HEK293T (cell line): ENCODE measurements around the gene BLTP1.

Source experiments
- CTCF ChIA-PET: fragments of 350-600 bp; formaldehyde crosslinking; extraction: SDS; loops from one replicate; lab custom pipeline; 2021; ENCODE audit warnings: antibody characterized with exemption, inconsistent platforms; lab: Yijun Ruan, JAX
- POLR2A ChIA-PET: fragments of 350-600 bp; formaldehyde crosslinking; extraction: SDS; loops from one replicate; lab custom pipeline; 2020; ENCODE audit warnings: antibody characterized with exemption, inconsistent platforms; lab: Yijun Ruan, JAX
- DNase-seq: peaks from one replicate; pipeline ENCODE4 v3.0.0; 2012; ENCODE audit warnings: mixed read lengths; ENCODE audit errors: extremely low spot score
- ARNT ChIP-seq: fragments of 450-650 bp; IDR thresholded peaks from 2 replicates; pipeline ENCODE4 v1.6.1; 2017; ENCODE audit warnings: mild to moderate bottlenecking
- BHLHE40 ChIP-seq: fragments of 450-650 bp; IDR thresholded peaks from 2 replicates; pipeline ENCODE4 v1.6.1; 2016; ENCODE audit warnings: mild to moderate bottlenecking, moderate library complexity, borderline replicate concordance
- CTBP1 ChIP-seq: fragments of 450-650 bp; IDR thresholded peaks from 2 replicates; pipeline ENCODE4 v1.6.1; 2016; ENCODE audit warnings: borderline replicate concordance
- ELF4 ChIP-seq: fragments of 450-650 bp; IDR thresholded peaks from 2 replicates; pipeline ENCODE4 v1.6.1; 2017; ENCODE audit warnings: antibody characterized with exemption
- FOXA1 ChIP-seq: fragments of 450-650 bp; IDR thresholded peaks from 2 replicates; pipeline ENCODE4 v1.6.1; 2016; ENCODE audit warnings: mild to moderate bottlenecking
- FOXK2 ChIP-seq: fragments of 450-650 bp; IDR thresholded peaks from 2 replicates; pipeline ENCODE4 v1.6.1; 2016; ENCODE audit warnings: mild to moderate bottlenecking
- FOXM1 ChIP-seq: fragments of 450-650 bp; IDR thresholded peaks from 2 replicates; pipeline ENCODE4 v1.6.1; 2017; ENCODE audit warnings: mild to moderate bottlenecking, borderline replicate concordance
- HDGF ChIP-seq: fragments of 450-650 bp; IDR thresholded peaks from 2 replicates; pipeline ENCODE4 v1.6.1; 2017; ENCODE audit warnings: antibody characterized with exemption, borderline replicate concordance
- L3MBTL2 ChIP-seq: fragments of 450-650 bp; conservative IDR thresholded peaks from 2 replicates; pipeline ENCODE4 v1.6.1; 2016; ENCODE audit warnings: mild to moderate bottlenecking
- LEF1 ChIP-seq: fragments of 450-650 bp; IDR thresholded peaks from 2 replicates; pipeline ENCODE4 v1.6.1; 2017; ENCODE audit warnings: mild to moderate bottlenecking, borderline replicate concordance
- NFRKB ChIP-seq: fragments of 450-650 bp; IDR thresholded peaks from 2 replicates; pipeline ENCODE4 v1.6.1; 2016; ENCODE audit warnings: mild to moderate bottlenecking, moderate library complexity
- PKNOX1 ChIP-seq: fragments of 450-650 bp; IDR thresholded peaks from 2 replicates; pipeline ENCODE4 v1.6.1; 2016
- SP1 ChIP-seq: fragments of 450-650 bp; IDR thresholded peaks from 2 replicates; pipeline ENCODE4 v1.6.1; 2017
- SUZ12 ChIP-seq: fragments of 450-650 bp; IDR thresholded peaks from 2 replicates; pipeline ENCODE4 v1.6.1; 2016; ENCODE audit warnings: mild to moderate bottlenecking
- TARDBP ChIP-seq: fragments of 450-650 bp; IDR thresholded peaks from 2 replicates; pipeline ENCODE4 v1.6.1; 2016
- ZNF384 ChIP-seq: fragments of 450-650 bp; IDR thresholded peaks from 2 replicates; pipeline ENCODE4 v1.6.1; 2016

BLTP1 gene

GRCh38 chr4:122121593-122121992 lies 30.5 kb upstream of the BLTP1 start:
- DNase-seq, result no peak
- POLR2A ChIA-PET, result no interaction called here
- CTCF ChIA-PET, result no interaction called here
- no peak for TF ChIP-seq FOXM1
- TF ChIP-seq TARDBP, result no peak
- TF ChIP-seq NFRKB, result no peak
- no peak for TF ChIP-seq FOXA1
- no peak for TF ChIP-seq LEF1
- no peak for TF ChIP-seq SUZ12
- TF ChIP-seq BHLHE40, result no peak
- TF ChIP-seq SP1, result no peak
- no peak for TF ChIP-seq FOXK2
- no peak for TF ChIP-seq PKNOX1
- TF ChIP-seq ZNF384, result no peak
- TF ChIP-seq ELF4, result no peak
- TF ChIP-seq HDGF, result no peak
- TF ChIP-seq CTBP1, result no peak
- no peak for TF ChIP-seq ARNT

- TF ChIP-seq SP1, result no peak
- TF ChIP-seq HDGF, result no peak
- TF ChIP-seq SUZ12, result no peak
- TF ChIP-seq L3MBTL2, result no peak
- no peak for TF ChIP-seq ARNT
- TF ChIP-seq ELF4, result no peak
- no peak for TF ChIP-seq FOXA1
- no peak for DNase-seq
- ChIA-PET POLR2A (no interaction called here), CTCF (no interaction called here)
Measured at GRCh38 chr4:122122083-122122482, 30.0 kb upstream of the BLTP1 start.

GRCh38 chr4:122129061-122129460 lies 23.1 kb upstream of the BLTP1 start:
- TF ChIP-seq FOXA1 (no peak), CTBP1 (no peak), PKNOX1 (no peak), BHLHE40 (no peak), LEF1 (no peak), ZNF384 (no peak), ELF4 (no peak)
- POLR2A ChIA-PET, result no interaction called here
- DNase-seq, result no peak
- CTCF ChIA-PET, result no interaction called here

GRCh38 chr4:122131562-122132157 lies 20.5 kb upstream of the BLTP1 start:
- CTCF ChIA-PET, result no interaction called here
- DNase-seq, result no peak
- TF ChIP-seq CTBP1, result no peak
- TF ChIP-seq PKNOX1, result no peak
- TF ChIP-seq HDGF, result no peak
- no peak for TF ChIP-seq FOXK2
- POLR2A ChIA-PET, result no interaction called here

GRCh38 chr4:122132891-122133290 lies 19.2 kb upstream of the BLTP1 start:
- DNase-seq, result no peak
- TF ChIP-seq FOXK2 (no peak), CTBP1 (no peak), HDGF (no peak), ARNT (no peak), NFRKB (no peak), LEF1 (no peak), PKNOX1 (no peak), BHLHE40 (no peak), FOXA1 (no peak), SUZ12 (no peak), ELF4 (no peak), TARDBP (no peak)
- CTCF ChIA-PET, result no interaction called here
- POLR2A ChIA-PET, result no interaction called here

- ChIA-PET POLR2A (no interaction called here), CTCF (no interaction called here)
- no peak for DNase-seq
- TF ChIP-seq SUZ12 (no peak), BHLHE40 (no peak), ELF4 (no peak), SP1 (no peak), LEF1 (no peak), FOXA1 (no peak), ZNF384 (no peak), FOXK2 (no peak), ARNT (no peak), FOXM1 (no peak), CTBP1 (no peak), L3MBTL2 (no peak), HDGF (no peak), TARDBP (no peak), NFRKB (no peak), PKNOX1 (no peak)
Measured at GRCh38 chr4:122139139-122139538, 13.0 kb upstream of the BLTP1 start.
